HG03460 (cell line): ENCODE results near the gene FAF1.
A peak's percentile ranks its signal among the peaks of the same experiment; 100 is the strongest.
"Not testable (repeated sequence)": the region's sequence is repeated elsewhere in the genome, so short reads cannot be mapped to it uniquely, and the experiment has no call there.

Source experiments
- ATAC-seq: cut with Tn5 transposase; IDR thresholded peaks from one replicate; pipeline ENCODE4 v1.9.1; 2021; ENCODE audit not compliant: unreplicated experiment

Gene FAF1

GRCh38 chr1:50599546-50599945, 360.5 kb downstream of the FAF1 start:
- ATAC-seq, result no peak

- ATAC-seq, result no peak
These were observed 364.2 kb downstream of the FAF1 start for GRCh38 chr1:50595874-50596273.

DNA sequence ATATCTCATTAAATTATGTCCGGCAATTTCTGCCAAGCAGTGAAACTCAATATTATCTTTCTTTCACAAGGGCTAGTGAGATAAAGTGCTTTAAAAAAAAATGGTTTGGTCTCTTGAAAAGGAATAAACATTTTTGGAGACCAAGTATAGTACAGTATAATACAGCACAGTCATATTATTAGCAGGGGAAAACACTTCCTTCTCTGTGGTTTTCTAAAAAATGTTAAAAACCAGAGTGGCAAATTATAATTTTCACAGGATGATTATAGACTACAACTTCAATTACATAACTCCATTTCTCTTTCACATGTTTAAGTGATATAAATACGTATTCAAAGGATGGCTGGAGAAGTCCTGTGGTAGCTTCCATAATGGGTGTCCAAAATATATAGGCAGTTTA, 366.6 kb downstream of the FAF1 start:
- no peak for ATAC-seq

DNA sequence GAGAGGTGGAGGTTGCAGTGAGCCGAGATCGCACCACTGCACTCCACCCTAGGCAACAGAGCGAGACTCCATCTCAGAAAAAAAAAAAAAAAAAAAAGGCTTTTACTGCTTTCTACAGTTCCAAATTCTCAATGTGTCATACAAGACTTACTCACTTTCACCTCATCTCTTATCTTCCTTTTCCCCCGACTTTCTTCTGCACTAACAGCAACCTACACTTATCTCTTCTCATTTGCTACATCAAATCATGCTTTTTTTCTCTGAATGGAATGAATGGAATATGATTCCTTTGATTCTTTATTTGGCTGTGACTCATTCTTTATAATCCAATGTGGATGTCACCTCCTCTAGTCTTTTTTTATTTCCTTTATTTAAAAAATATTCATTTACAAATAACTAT, 368.5 kb downstream of the FAF1 start:
- no peak for ATAC-seq

DNA sequence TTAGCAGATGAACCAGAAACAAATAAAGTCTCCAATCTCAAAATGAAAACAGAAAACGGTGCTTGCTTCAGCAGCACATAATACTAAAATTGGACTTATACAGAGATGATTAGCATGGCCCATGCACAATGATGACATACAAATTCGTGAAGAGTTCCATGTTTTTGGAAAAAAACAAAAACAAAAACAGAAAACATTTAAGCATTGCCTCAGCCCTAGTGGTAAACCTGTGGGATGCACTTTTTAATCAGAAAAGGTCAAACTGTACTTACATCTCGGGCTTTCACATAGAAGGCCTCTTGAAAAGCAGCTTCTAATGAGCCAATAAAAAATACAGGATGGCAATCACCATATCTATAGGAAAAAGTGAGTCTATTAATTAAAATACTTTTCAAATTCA, 377.7 kb downstream of the FAF1 start:
- ATAC-seq, result no peak

- no peak for ATAC-seq
These were observed 390.0 kb downstream of the FAF1 start for GRCh38 chr1:50570066-50570468.

DNA sequence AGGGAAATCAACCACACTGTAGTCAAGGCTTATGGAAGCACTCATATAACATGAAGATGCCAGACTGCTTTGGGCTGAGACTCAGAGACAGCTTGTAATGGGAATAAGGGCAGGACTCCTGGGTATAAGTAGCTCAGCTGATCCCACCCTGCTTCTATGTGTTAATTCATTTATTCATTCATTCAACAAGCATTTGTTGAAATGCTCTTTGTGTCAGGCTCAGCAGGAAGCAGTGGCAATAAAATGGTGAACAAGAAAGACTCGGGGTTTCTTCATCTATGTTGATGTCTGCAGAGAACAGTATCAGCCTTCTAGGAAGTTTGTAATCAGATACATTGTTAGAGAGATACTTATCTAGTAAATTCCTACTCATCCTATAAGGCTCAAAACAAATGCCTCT, 391.3 kb downstream of the FAF1 start:
- no peak for ATAC-seq

- ATAC-seq, result no peak
These were observed 393.7 kb downstream of the FAF1 start for GRCh38 chr1:50566405-50566804.

DNA sequence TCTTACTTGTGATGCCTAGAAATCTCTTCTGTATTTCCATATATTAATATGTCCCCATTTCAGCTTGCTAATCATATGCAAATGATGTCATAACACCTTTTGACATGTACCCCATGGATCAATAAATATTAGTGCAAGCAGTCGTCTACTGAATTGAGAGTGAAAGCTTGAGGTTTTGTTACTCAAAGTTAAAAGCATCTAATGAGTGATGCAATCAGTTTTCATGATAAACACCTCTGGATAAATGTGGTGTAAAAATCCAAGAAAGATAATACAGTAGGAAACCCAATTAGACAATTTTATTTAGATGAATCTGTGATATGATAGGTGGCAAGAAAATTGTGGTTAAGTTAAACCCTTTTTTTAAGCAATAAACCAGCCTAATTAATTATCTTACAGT, 395.6 kb downstream of the FAF1 start:
- ATAC-seq, result no peak

GRCh38 chr1:50562106-50562505, 398.0 kb downstream of the FAF1 start:
- ATAC-seq, result no peak

DNA sequence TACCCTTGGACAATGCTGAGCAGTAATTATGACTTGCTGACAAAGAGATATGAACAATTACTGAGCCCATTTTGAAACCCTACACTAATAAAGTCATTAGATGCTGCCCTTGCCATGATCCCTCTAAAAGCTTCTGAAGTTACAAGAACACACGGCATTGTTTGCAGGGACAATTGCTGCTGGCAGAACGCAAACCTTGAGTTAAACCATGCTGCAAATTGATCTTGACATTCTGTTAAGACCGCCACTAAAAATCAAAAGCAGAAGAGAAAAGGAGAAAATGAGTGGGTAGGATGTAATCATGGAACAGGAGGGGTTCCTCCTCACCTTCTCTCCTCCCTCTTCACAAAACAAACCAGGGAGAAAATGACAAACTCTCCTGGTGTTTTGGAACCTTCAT, 400.6 kb downstream of the FAF1 start:
- no peak for ATAC-seq

DNA sequence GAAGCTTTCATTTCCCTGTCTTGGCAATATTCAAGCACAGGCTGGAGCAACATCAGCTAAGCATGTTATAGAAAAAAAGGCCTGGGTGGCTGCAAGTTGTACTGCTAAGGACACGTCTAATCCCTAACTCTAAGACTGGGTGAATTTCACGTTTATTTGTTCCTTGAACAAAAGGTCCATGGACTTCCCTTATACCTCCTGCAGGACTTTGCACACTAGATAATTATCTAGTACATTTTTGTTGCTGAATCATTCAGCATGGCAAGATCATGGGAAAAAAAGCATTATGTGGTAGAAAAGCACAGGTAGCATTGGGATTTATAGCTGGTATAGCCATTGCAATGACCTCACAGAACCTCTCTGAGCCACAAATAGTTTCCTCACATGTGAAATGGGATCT, 406.1 kb downstream of the FAF1 start:
- no peak for ATAC-seq

DNA sequence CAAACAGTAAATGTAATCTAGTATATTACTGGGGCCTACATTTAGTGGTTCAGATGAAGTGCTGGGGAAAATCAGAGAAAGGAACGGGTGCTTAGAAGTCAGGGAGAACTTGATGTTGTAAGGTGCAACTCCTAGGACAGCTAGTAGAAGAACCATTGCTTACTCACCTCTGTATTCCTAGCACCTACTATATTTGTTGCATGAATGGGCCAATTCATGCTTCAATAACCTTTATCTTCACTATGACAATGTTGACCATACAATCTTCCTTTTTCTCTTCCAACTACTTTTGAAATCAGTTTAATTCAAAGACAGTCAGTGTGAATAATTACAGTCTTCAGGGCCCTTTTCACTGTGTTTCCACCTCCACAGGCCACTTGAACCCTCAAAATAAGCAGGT, 411.8 kb downstream of the FAF1 start:
- ATAC-seq, result no peak

- ATAC-seq, result no peak
These were observed 417.7 kb downstream of the FAF1 start for GRCh38 chr1:50542362-50542761.

DNA sequence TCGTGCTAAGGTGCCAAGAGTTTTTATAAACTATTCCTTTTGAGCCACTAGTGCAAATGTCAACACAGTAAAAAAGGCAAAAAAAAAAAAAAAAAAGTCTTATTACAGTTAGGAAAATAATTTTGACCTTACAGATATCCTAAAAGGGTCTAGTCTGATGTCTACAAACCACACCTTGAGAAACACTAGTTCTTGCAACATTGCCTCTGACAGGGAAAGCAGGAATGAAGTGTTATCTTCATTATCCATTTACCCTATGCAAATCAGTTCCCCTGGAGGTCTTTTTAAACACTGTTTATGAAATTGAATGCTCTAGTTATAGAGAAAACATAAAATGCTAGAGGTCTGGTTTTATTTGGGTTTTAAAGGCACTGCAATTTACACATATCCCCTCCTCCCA, 421.6 kb downstream of the FAF1 start:
- no peak for ATAC-seq

DNA sequence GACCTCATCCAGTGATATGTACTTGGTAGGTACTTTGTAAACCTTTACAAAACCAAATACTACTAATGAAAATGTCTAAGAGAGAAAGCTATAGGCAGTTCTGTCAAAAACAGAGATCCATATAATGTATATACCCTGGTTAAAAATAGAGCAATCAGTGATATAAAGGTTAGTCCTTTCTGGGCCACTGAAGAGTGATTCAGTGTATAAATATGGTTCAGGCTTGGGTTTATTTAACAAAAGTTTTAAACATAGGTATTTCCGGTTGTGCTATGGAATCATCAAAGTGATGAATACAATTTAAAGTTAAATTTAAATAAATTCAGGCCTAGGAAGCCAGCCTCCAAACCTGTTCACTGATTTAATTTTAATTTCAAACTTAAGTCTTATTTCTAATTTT, 428.5 kb downstream of the FAF1 start:
- ATAC-seq, result no peak

DNA sequence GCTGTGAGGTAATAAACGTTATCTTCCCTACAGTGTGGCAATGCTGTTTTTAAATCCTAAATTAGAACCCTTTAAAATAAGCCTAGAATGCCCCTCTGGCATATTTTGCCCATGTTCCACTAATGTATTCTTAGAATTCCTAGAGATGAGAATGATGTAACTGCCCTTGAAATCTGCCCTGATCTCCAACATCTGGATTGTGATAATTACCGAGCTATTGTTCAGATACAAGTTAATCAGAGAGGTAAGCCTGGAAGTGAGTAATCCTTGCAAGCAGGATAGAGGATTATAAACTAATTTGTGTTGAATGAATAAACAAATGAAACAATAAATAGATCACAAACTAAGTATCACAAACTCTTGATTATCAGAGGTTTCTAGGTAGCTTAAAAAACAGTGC, 429.0 kb downstream of the FAF1 start:
- ATAC-seq, result no peak

DNA sequence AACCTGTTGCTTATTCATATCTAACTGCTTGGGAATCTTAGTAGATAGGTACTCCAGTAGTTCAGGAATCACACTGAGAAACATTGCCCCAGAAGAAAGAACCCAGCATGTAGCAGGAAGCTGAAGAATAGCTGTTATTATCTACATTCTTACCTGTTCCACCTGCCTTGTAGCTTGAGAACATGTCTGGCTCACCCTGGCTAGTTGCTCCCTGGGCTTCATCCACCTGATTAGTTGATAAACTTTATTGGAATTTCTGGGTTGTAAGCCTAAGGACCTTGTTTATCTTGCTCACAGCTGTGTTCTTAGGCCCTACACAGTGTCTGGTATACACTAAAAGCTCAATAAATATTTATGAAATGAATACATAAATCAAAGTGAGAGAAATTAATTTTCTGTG, 430.6 kb downstream of the FAF1 start:
- ATAC-seq, result no peak

DNA sequence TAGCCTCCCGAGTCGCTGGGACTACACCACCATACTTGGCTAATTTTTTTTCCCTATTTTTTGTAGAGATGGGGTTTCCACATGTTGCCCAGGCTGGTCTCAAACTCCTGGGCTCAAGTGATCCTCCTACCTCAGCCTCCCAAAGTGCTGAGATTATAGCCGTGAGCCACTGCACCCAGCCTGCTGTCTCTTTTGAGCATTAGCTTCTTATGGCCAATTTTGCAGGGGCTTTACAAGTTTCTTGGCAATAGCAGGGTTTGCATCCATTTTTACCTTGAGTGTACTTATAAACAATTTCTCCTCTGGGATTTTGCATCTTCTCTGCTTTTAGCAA, 432.1 kb downstream of the FAF1 start:
- not testable (repeated sequence) for ATAC-seq

DNA sequence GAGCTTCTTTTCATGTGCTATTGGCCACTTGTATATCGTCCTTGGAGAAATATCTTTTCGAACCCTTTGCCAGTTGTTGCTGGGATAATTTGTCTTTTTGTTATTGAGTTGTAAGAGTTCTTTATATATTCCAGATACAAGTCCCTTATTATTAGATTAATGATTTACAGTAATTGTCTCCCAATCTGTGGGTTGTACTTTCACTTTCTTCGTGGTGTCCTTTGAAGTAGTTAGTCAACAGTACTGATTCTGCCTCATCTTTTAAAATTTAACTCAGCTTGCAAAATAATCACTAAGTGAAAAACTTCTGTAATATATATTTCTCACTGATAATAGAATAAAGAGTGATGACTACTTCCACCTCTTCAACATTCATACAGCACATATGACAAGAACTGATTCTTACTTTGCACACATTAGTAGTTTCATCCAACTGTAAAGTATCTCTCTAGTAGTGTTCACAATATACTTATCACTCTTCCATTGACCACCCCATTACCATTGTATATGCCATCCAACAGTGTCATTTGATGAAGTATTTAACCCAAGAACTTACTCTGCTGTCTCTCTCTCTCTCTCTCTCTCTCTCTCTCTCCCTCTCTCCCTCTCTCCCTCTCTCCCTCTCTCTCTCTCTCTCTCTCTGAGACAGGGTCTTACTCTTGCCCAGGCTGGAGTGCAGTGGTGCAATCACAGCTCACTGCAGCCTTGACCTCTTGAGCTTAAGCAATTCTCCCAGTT, 432.6 kb downstream of the FAF1 start:
- peak; percentile 62 for ATAC-seq

- no peak for ATAC-seq
These were observed 433.6 kb downstream of the FAF1 start for GRCh38 chr1:50526431-50526830.

DNA sequence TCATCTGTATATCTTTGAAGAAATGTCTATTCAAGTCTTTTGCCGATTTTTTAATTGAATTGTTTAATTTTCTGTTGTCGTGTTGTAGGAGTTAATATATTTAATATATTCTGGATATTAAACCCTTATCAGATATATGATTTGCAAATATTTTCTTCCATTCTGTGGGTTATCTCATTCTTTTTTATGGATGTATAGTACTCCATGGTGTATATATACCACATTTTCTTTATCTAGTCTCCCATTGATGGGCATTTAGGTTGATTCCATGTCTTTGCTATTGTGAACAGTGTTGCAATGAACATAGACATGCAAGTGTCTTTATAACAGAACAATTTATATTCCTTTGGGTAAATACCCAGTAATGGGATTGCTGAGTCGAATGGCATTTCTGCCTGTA, 436.5 kb downstream of the FAF1 start:
- no peak for ATAC-seq

- ATAC-seq, result no peak
These were observed 437.2 kb downstream of the FAF1 start for GRCh38 chr1:50522691-50523342.
